Measurements from ENCODE around the gene ASB13.

DNA sequence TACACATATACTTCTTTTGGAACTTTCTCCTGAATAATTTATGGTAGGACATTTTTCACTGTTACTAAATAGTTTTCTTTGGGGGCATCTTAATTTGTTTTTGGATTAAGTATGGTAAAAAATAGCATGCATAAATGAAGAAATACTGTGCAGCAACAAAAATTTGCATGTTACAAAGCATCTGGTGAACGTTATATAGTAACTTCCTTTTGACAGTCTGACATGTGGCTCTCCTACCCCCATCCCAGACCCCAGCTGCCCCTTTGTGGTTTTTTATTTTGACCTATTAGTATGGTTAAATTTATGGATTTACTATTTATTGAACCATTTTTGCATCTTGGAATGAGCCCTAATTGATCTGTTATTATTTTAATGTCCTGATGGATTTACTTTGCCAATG, 28.2 kb upstream of the ASB13 start:
- TF ChIP-seq, protein P1, sequence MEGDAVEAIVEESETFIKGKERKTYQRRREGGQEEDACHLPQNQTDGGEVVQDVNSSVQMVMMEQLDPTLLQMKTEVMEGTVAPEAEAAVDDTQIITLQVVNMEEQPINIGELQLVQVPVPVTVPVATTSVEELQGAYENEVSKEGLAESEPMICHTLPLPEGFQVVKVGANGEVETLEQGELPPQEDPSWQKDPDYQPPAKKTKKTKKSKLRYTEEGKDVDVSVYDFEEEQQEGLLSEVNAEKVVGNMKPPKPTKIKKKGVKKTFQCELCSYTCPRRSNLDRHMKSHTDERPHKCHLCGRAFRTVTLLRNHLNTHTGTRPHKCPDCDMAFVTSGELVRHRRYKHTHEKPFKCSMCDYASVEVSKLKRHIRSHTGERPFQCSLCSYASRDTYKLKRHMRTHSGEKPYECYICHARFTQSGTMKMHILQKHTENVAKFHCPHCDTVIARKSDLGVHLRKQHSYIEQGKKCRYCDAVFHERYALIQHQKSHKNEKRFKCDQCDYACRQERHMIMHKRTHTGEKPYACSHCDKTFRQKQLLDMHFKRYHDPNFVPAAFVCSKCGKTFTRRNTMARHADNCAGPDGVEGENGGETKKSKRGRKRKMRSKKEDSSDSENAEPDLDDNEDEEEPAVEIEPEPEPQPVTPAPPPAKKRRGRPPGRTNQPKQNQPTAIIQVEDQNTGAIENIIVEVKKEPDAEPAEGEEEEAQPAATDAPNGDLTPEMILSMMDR (IDR thresholded peaks at IDR 0.05 in 2 of 3, conservative IDR thresholded peaks at IDR 0.05 in 1 of 3; ENCODE audit: borderline replicate concordance in 1 of 3, insufficient read depth in 1 of 3, low read depth in 2 of 3, low read length in 2 of 3): no peak
- TF ChIP-seq EZH2 (IDR thresholded peaks at IDR 0.05): no peak

Measured in HCT116 (cell line).